ENCODE measurements around the gene PTPN9. TPM values are rescaled to one million over a fixed set of nuclear protein-coding genes. Genes with fewer than 3 reads are reported as not detected.
A peak's percentile ranks its signal among the peaks of the same experiment; 100 is the strongest.
"Not testable (repeated sequence)": the region's sequence is repeated elsewhere in the genome, so short reads cannot be mapped to it uniquely, and the experiment has no call there.

PTPN9 gene
- total and polyA plus RNA-seq, 8 donors = 7.7 to 22.9 (median 14.5) TPM

GRCh38 chr15:75533945-75534344, 45.2 kb downstream of the PTPN9 start:
- TF ChIP-seq CTCF (IDR thresholded peaks at IDR 0.05) (no peak), EP300 (IDR thresholded peaks at IDR 0.05) (no peak), POLR2AphosphoS5 (IDR thresholded peaks at IDR 0.05) (no peak), POLR2A (IDR thresholded peaks at IDR 0.05) (no peak)
- peaks cover 13 to 33% (median 24%) of the 10 kb centered on the region in 4 donors for H3K4me1 ChIP-seq
- peaks cover 0 to 5% (median 0%) of the 10 kb centered on the region in 4 donors for H3K36me3 ChIP-seq
- no peaks in the 10 kb centered on the region for H3K9me3 ChIP-seq
- DNase-seq = no peak
- peak overlapping the region in 1 of 5 donors; percentile 68 for H3K27ac ChIP-seq
- intact Hi-C loops (cut with DNase I; ENCODE audit: low total_unique reads) = no loop called here
- H3K27me3 ChIP-seq = no peaks in the 10 kb centered on the region
- H3K4me3 ChIP-seq = no peak overlapping the region
- 86 to 97% (median 93%) methylated on average over 1 of the region's 1 CpG for WGBS, 5 donors

GRCh38 chr15:75532413-75533250, 46.5 kb downstream of the PTPN9 start:
- peaks cover 13 to 35% (median 24%) of the 10 kb centered on the region in 4 donors for H3K4me1 ChIP-seq
- no peaks in the 10 kb centered on the region for H3K9me3 ChIP-seq
- peak; percentile 56 to 82 (median 75) for TF ChIP-seq POLR2AphosphoS5 (IDR thresholded peaks at IDR 0.05)
- TF ChIP-seq EP300 (IDR thresholded peaks at IDR 0.05) = peak; percentile 24
- TF ChIP-seq CTCF (IDR thresholded peaks at IDR 0.05) = peak in 5 of 7 experiments; percentile 17 to 48 (median 43)
- no peak for TF ChIP-seq POLR2A (IDR thresholded peaks at IDR 0.05)
- intact Hi-C loops (cut with DNase I; ENCODE audit: low total_unique reads) = no loop called here
- H3K27me3 ChIP-seq = no peaks in the 10 kb centered on the region
- H3K4me3 ChIP-seq = no peak overlapping the region
- DNase-seq = peak; percentile 63 to 68
- H3K27ac ChIP-seq = peak overlapping the region in 4 of 5 donors; percentile 47 to 72 (median 66)
- WGBS, 5 donors = 6 to 41% (median 31%) methylated on average over 1 of the region's 1 CpG
- H3K36me3 ChIP-seq = peaks cover 0 to 5% (median 0%) of the 10 kb centered on the region in 4 donors

GRCh38 chr15:75531041-75531450, 48.1 kb downstream of the PTPN9 start:
- Histone ChIP-seq H3K4me3 (no peak overlapping the region), H3K36me3 (peaks cover 3 to 16% (median 11%) of the 10 kb centered on the region in 4 donors), H3K27me3 (no peaks in the 10 kb centered on the region), H3K4me1 (peaks cover 13 to 35% (median 24%) of the 10 kb centered on the region in 4 donors), H3K27ac (peak overlapping the region in 4 of 5 donors; percentile 47 to 72 (median 66)), H3K9me3 (no peaks in the 10 kb centered on the region)
- TF ChIP-seq POLR2A (IDR thresholded peaks at IDR 0.05) (no peak), POLR2AphosphoS5 (IDR thresholded peaks at IDR 0.05) (no peak), CTCF (IDR thresholded peaks at IDR 0.05) (no peak), EP300 (IDR thresholded peaks at IDR 0.05) (no peak)
- WGBS, 5 donors = 41 to 56% (median 53%) methylated on average over 3 of the region's 3 CpGs
- peak in 1 of 2 donors; percentile 65 for DNase-seq
- intact Hi-C loops (cut with DNase I; ENCODE audit: low total_unique reads) = no loop called here

GRCh38 chr15:75530169-75530568, 48.9 kb downstream of the PTPN9 start:
- Histone ChIP-seq H3K4me1 (peaks cover 13 to 35% (median 24%) of the 10 kb centered on the region in 4 donors), H3K27me3 (no peaks in the 10 kb centered on the region), H3K4me3 (no peak overlapping the region), H3K9me3 (no peaks in the 10 kb centered on the region), H3K36me3 (peaks cover 3 to 25% (median 20%) of the 10 kb centered on the region in 4 donors), H3K27ac (no peak overlapping the region)
- TF ChIP-seq POLR2A (IDR thresholded peaks at IDR 0.05) (no peak), POLR2AphosphoS5 (IDR thresholded peaks at IDR 0.05) (no peak), CTCF (IDR thresholded peaks at IDR 0.05) (no peak), EP300 (IDR thresholded peaks at IDR 0.05) (no peak)
- no peak for DNase-seq
- WGBS, 5 donors = 81 to 99% (median 96%) methylated on average over 4 of the region's 4 CpGs
- intact Hi-C loops (cut with DNase I; ENCODE audit: low total_unique reads) = no loop called here

- H3K4me3 ChIP-seq; H3K27ac ChIP-seq; H3K9me3 ChIP-seq; H3K27me3 ChIP-seq; H3K4me1 ChIP-seq; DNase-seq; intact Hi-C loops (cut with DNase I; ENCODE audit: low total_unique reads): not testable (repeated sequence)
- peaks cover 25 to 64% (median 59%) of the 10 kb centered on the region in 4 donors for H3K36me3 ChIP-seq
- 37 to 65% (median 38%) methylated on average over 3 of the region's 3 CpGs for WGBS, 5 donors
Observed at GRCh38 chr15:75525756-75526155, 53.4 kb downstream of the PTPN9 start.
